HepG2 (cell line): Measurements from ENCODE around the gene TAF11. TPM values are rescaled to one million over a fixed set of nuclear protein-coding genes. Genes with fewer than 3 reads are reported as not detected.

Experiments
- ATAC-seq: fragments of 200-7000 bp; cut with Tn5 transposase; 3 replicates; pipeline ENCODE4 v1.9.1; 2020; ENCODE audit warnings: mild to moderate bottlenecking, moderate library complexity
- BruUV-seq: library from RNA; stranded (reverse); fragments of 400-500 nt; replicated peaks from 2 replicates; lab custom pipeline; 2021; lab: Mats Ljungman, UMichigan
- CTCF ChIA-PET: fragments of 300-600 bp; formaldehyde crosslinking; extraction: SDS; loops from one replicate; lab custom pipeline; 2021; ENCODE audit warnings: low total read pairs, inconsistent platforms, low intra/inter-chr PET ratio; lab: Yijun Ruan, JAX
- POLR2A ChIA-PET: fragments of 350-600 bp; sonication (Branson Sonifier 250); formaldehyde crosslinking; loops from one replicate; lab custom pipeline; 2020; ENCODE audit warnings: antibody characterized with exemption, inconsistent platforms; lab: Yijun Ruan, JAX
- DNase-seq: peaks from one replicate; pipeline ENCODE4 v3.0.0-alpha.2; 2015; ENCODE audit warnings: low spot score
- FAIRE-seq: peaks from 3 replicates; lab custom pipeline; 2011; peaks lifted over from hg19 to GRCh38; lab: Jason Lieb, UNC
- H2AFZ ChIP-seq: one replicate; pipeline ENCODE4 v1.6.1; 2011; ENCODE audit warnings: low read length, inconsistent platforms
- H3K27ac ChIP-seq: fragments of 300-600 bp; 3 replicates; pipeline ENCODE4 v1.8.0; 2011; ENCODE audit warnings: mixed run types, mild to moderate bottlenecking, mixed read lengths, low read length, inconsistent platforms; ENCODE audit not compliant: insufficient read depth; ENCODE audit errors: extremely low read length
- H3K27me3 ChIP-seq, 2 experiments: fragments of 200-600 bp in 1 of 2; 2 replicates in 1 of 2; 3 replicates in 1 of 2; pipeline versions ENCODE4 v1.6.0 to v1.8.0; 2011; ENCODE audit warnings: low read length in 2 of 2, mild to moderate bottlenecking in 2 of 2, moderate library complexity in 2 of 2, inconsistent platforms in 1 of 2; ENCODE audit not compliant: insufficient read depth in 2 of 2, control insufficient read depth in 1 of 2
- H3K36me3 ChIP-seq, 2 experiments: fragments of 200-600 bp in 1 of 2; replicated peaks in 1 of 2; 2 replicates in 1 of 2; 3 replicates in 1 of 2; pipeline versions ENCODE4 v1.5.1 to v1.8.0; 2011; ENCODE audit warnings: low read length in 2 of 2, inconsistent platforms in 1 of 2; ENCODE audit not compliant: insufficient read depth in 2 of 2, control insufficient read depth in 1 of 2
- H3K4me1 ChIP-seq: 2 replicates; pipeline ENCODE4 v1.5.1; 2012; ENCODE audit warnings: low read length, inconsistent platforms; ENCODE audit not compliant: insufficient read depth
- H3K4me2 ChIP-seq: 2 replicates; pipeline ENCODE4 v1.6.0; 2011; ENCODE audit warnings: low read depth, low read length, inconsistent platforms
- H3K4me3 ChIP-seq, 3 experiments: fragments of 200-600 bp in 1 of 3; sonication (generic), shearing (Covaris generic) in 1 of 3; replicated peaks in 1 of 3; 2 replicates each; pipeline ENCODE4 v1.5.1; 2011 to 2016; ENCODE audit warnings: low read length in 3 of 3, inconsistent platforms in 2 of 3, low read depth in 2 of 3, mild to moderate bottlenecking in 2 of 3, control low read depth in 1 of 3, mixed read lengths in 1 of 3; ENCODE audit not compliant: insufficient read depth in 1 of 3
- H3K79me2 ChIP-seq: one replicate; pipeline ENCODE4 v1.6.1; 2011; ENCODE audit warnings: low read length, inconsistent platforms; ENCODE audit not compliant: insufficient read depth
- H3K9ac ChIP-seq: 2 replicates; pipeline ENCODE4 v1.6.0; 2011; ENCODE audit warnings: mild to moderate bottlenecking, low read depth, low read length, inconsistent platforms; ENCODE audit not compliant: insufficient read depth
- H3K9me3 ChIP-seq: 2 replicates; pipeline ENCODE4 v1.5.1; 2012; ENCODE audit warnings: mild to moderate bottlenecking, low read length
- H4K20me1 ChIP-seq: 2 replicates; pipeline ENCODE4 v1.6.0; 2011; ENCODE audit warnings: inconsistent platforms, mild to moderate bottlenecking, low read length, moderate library complexity; ENCODE audit not compliant: insufficient read depth
- ATRX ChIP-seq: sonication (generic); formaldehyde crosslinking; IDR thresholded peaks from 2 replicates; pipeline ENCODE4 v1.4.0; 2020; ENCODE audit warnings: missing genetic modification reagents, borderline replicate concordance
- FOXC1 ChIP-seq: sonication (generic); formaldehyde crosslinking; IDR thresholded peaks from 2 replicates; pipeline ENCODE4 v1.8.0; 2022; ENCODE audit warnings: mild to moderate bottlenecking, missing genetic modification reagents, borderline replicate concordance
- MAFK ChIP-seq, 2 experiments: IDR thresholded peaks in 1 of 2; conservative IDR thresholded peaks in 1 of 2; 2 replicates each; pipeline ENCODE4 v1.6.1; 2011; ENCODE audit warnings: improper control_type of control experiment in 2 of 2, low read length in 2 of 2
- RFX5 ChIP-seq: IDR thresholded peaks from 2 replicates; pipeline ENCODE4 v1.6.1; 2011; ENCODE audit warnings: low read depth, low read length, improper control_type of control experiment
- TARDBP ChIP-seq: sonication (generic); formaldehyde crosslinking; IDR thresholded peaks from 2 replicates; pipeline ENCODE4 v1.8.0; 2022; ENCODE audit warnings: mild to moderate bottlenecking, missing genetic modification reagents
- ZNF33A ChIP-seq: sonication (generic); formaldehyde crosslinking; IDR thresholded peaks from 2 replicates; pipeline ENCODE4 v1.5.1; 2020; ENCODE audit warnings: missing genetic modification reagents, mild to moderate bottlenecking, moderate library complexity, borderline replicate concordance
- WGBS: methylation state at CpG from one replicate; pipeline ENCODE4 v1.1.6; 2017; ENCODE audit warnings: low lambda C conversion rate; 5-methylcytosine and 5-hydroxymethylcytosine counted together
- in situ Hi-C: cut with HindIII; loops from 2 replicates; pipeline ENCODE4 v1.10.0; 2017; ENCODE audit warnings: low pct_unique_long_range_greater_than_20kb; ENCODE audit not compliant: extremely low pct_ligation_motif_present
- intact Hi-C: fragments of 100-400 bp; cut with micrococcal nuclease; formaldehyde crosslinking; loops from one replicate; pipeline ENCODE4 v1.10.0; 2022; ENCODE audit not compliant: unreplicated experiment
- polyA plus RNA-seq, 8 experiments: library from polyadenylated mRNA; depleted of rRNA in 3 of 8; stranded (reverse) in 7 of 8; unstranded in 1 of 8; fragments of >200 nt; fragmentation: Illumina TruSeq in 4 of 8; extraction: Trizol in 4 of 8; gene quantifications; 2 replicates each; pipeline versions ENCODE4 v1.2.1 to v1.2.3, GENCODE V29; 2011 to 2016; ENCODE audit warnings: low read depth in 4 of 8, missing spikeins in 1 of 8, mixed read lengths in 1 of 8; ENCODE audit not compliant: insufficient read depth in 1 of 8
- total RNA-seq, 5 experiments: library from RNA; depleted of rRNA; stranded (reverse); fragments of >200 nt; fragmentation: Illumina TruSeq; extraction: Trizol; gene quantifications; 2 replicates each; pipeline ENCODE4 v1.2.3, GENCODE V29; 2016; ENCODE audit warnings: low read depth in 1 of 5
- TF ChIP-seq, protein P1 (sequence below): sonication (generic); formaldehyde crosslinking; conservative IDR thresholded peaks from 2 replicates; pipeline ENCODE4 v1.8.0; 2022; ENCODE audit warnings: low read depth, missing genetic modification reagents
- TF ChIP-seq, protein P2 (sequence below): IDR thresholded peaks from 2 replicates; pipeline ENCODE4 v1.6.1; 2016; ENCODE audit warnings: low read depth, missing genetic modification reagents, missing compliant biosample characterization

The TAF11 gene
- total and polyA plus RNA-seq, 2 of the 13 experiments (the other 11 are each of a cell fraction or from before 2014, with no cell fraction given) = 35.4 to 73.6 TPM

- FAIRE-seq (no peak), ATAC-seq (no peak), DNase-seq (no peak)
- Histone ChIP-seq H3K4me3 (no peak overlapping the region), H2AFZ (no peak overlapping the region), H3K9ac (no peak overlapping the region), H3K79me2 (no peaks in the 10 kb centered on the region), H4K20me1 (no peaks in the 10 kb centered on the region), H3K27ac (no peak overlapping the region), H3K27me3 (no peaks in the 10 kb centered on the region), H3K4me2 (no peak overlapping the region), H3K9me3 (no peaks in the 10 kb centered on the region), H3K4me1 (peaks cover 2% of the 10 kb centered on the region), H3K36me3 (peaks cover 36 to 61% of the 10 kb centered on the region in 2 experiments)
- intact Hi-C loops = no loop called here
- in situ Hi-C loops = no loop called here
- no TSS peak for BruUV-seq
- TF ChIP-seq TARDBP (CRISPR knock-in tag) = no peak
- no peak for TF ChIP-seq RFX5
- TF ChIP-seq ATRX = no peak
- TF ChIP-seq MAFK (conservative IDR thresholded peaks at IDR 0.05 in 1 of 2, IDR thresholded peaks at IDR 0.05 in 1 of 2; ENCODE audit: low read length in 2 of 2) = peak; percentile 48 to 66
- TF ChIP-seq, protein P1, sequence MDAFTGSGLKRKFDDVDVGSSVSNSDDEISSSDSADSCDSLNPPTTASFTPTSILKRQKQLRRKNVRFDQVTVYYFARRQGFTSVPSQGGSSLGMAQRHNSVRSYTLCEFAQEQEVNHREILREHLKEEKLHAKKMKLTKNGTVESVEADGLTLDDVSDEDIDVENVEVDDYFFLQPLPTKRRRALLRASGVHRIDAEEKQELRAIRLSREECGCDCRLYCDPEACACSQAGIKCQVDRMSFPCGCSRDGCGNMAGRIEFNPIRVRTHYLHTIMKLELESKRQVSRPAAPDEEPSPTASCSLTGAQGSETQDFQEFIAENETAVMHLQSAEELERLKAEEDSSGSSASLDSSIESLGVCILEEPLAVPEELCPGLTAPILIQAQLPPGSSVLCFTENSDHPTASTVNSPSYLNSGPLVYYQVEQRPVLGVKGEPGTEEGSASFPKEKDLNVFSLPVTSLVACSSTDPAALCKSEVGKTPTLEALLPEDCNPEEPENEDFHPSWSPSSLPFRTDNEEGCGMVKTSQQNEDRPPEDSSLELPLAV (CRISPR knock-in tag) = no peak
- no peak for TF ChIP-seq ZNF33A (CRISPR knock-in tag)
- TF ChIP-seq FOXC1 (CRISPR knock-in tag) = no peak
- TF ChIP-seq, protein P2, sequence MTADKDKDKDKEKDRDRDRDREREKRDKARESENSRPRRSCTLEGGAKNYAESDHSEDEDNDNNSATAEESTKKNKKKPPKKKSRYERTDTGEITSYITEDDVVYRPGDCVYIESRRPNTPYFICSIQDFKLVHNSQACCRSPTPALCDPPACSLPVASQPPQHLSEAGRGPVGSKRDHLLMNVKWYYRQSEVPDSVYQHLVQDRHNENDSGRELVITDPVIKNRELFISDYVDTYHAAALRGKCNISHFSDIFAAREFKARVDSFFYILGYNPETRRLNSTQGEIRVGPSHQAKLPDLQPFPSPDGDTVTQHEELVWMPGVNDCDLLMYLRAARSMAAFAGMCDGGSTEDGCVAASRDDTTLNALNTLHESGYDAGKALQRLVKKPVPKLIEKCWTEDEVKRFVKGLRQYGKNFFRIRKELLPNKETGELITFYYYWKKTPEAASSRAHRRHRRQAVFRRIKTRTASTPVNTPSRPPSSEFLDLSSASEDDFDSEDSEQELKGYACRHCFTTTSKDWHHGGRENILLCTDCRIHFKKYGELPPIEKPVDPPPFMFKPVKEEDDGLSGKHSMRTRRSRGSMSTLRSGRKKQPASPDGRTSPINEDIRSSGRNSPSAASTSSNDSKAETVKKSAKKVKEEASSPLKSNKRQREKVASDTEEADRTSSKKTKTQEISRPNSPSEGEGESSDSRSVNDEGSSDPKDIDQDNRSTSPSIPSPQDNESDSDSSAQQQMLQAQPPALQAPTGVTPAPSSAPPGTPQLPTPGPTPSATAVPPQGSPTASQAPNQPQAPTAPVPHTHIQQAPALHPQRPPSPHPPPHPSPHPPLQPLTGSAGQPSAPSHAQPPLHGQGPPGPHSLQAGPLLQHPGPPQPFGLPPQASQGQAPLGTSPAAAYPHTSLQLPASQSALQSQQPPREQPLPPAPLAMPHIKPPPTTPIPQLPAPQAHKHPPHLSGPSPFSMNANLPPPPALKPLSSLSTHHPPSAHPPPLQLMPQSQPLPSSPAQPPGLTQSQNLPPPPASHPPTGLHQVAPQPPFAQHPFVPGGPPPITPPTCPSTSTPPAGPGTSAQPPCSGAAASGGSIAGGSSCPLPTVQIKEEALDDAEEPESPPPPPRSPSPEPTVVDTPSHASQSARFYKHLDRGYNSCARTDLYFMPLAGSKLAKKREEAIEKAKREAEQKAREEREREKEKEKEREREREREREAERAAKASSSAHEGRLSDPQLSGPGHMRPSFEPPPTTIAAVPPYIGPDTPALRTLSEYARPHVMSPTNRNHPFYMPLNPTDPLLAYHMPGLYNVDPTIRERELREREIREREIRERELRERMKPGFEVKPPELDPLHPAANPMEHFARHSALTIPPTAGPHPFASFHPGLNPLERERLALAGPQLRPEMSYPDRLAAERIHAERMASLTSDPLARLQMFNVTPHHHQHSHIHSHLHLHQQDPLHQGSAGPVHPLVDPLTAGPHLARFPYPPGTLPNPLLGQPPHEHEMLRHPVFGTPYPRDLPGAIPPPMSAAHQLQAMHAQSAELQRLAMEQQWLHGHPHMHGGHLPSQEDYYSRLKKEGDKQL (CRISPR knock-in tag) = no peak
- 97% methylated on average over 4 of the region's 4 CpGs for WGBS
- ChIA-PET CTCF (no interaction called here), POLR2A (interaction anchor here (0.9 to 1.2 kb wide), 2 partner anchors 16 kb away, joined by 3 to 5 read pairs; partner anchors contain the start of gene TAF11)
Measured at GRCh38 chr6:34871853-34872252, 16.0 kb downstream of the TAF11 start.
